Stomach (tissue), 9 donors: Measurements from ENCODE around the gene COPG1. TPM values are rescaled to one million over a fixed set of nuclear protein-coding genes. Genes with fewer than 3 reads are reported as not detected.

Source experiments
- DNase-seq, 2 donors: peaks; one replicate each; pipeline versions ENCODE4 v3.0.0 to v3.0.0-alpha.2; 2013 to 2019
- H3K27ac ChIP-seq, 5 donors: fragments of 200-600 bp in 4 of 5; sonication (generic) in 4 of 5; one replicate each; pipeline ENCODE4 v1.5.1; 2013 to 2019; ENCODE audit warnings: mild to moderate bottlenecking in 1 of 5, moderate library complexity in 1 of 5
- H3K27me3 ChIP-seq, 3 donors: fragments of 200-600 bp; sonication (generic); one replicate each; pipeline ENCODE4 v1.5.1; 2017 to 2019; ENCODE audit warnings: mixed run types in 1 of 3
- H3K36me3 ChIP-seq, 4 donors: fragments of 200-600 bp; sonication (generic); 1 replicate in 3 of 4; 2 replicates in 1 of 4; pipeline ENCODE4 v1.5.1; 2016 to 2019
- H3K4me1 ChIP-seq, 4 donors: fragments of 200-600 bp; sonication (generic); one replicate each; pipeline ENCODE4 v1.5.1; 2016 to 2019
- H3K4me3 ChIP-seq, 4 donors: fragments of 200-600 bp; sonication (generic) in 3 of 4; one replicate each; pipeline ENCODE4 v1.5.1; 2016 to 2019; ENCODE audit warnings: mild to moderate bottlenecking in 1 of 4
- H3K9me3 ChIP-seq, 4 donors: fragments of 200-600 bp; sonication (generic); one replicate each; pipeline ENCODE4 v1.5.1; 2016 to 2019
- CTCF ChIP-seq, 7 experiments: fragments of 450-650 bp in 4 of 7; fragments of 200-600 bp in 3 of 7; sonication (generic) in 3 of 7; IDR thresholded peaks; one replicate each; pipeline ENCODE4 v1.5.1; 2016 to 2019; ENCODE audit warnings: antibody characterized with exemption in 7 of 7, control low read depth in 2 of 7, mild to moderate bottlenecking in 1 of 7
- EP300 ChIP-seq: sonication (generic); formaldehyde crosslinking; IDR thresholded peaks from one replicate; pipeline ENCODE4 v1.6.1; 2017; ENCODE audit warnings: antibody characterized with exemption
- POLR2A ChIP-seq, 4 donors: fragments of 450-650 bp; IDR thresholded peaks; one replicate each; pipeline ENCODE4 v1.6.1; 2016; ENCODE audit warnings: antibody characterized with exemption in 4 of 4, control low read depth in 2 of 4, mild to moderate bottlenecking in 1 of 4, moderate library complexity in 1 of 4
- POLR2AphosphoS5 ChIP-seq, 3 donors: sonication (generic); formaldehyde crosslinking; IDR thresholded peaks; one replicate each; pipeline ENCODE4 v1.6.1; 2016; ENCODE audit warnings: antibody characterized with exemption in 3 of 3
- WGBS, 5 donors: extraction: QIAGEN DNeasy Blood & Tissue Kit in 3 of 5; methylation state at CpG; one replicate each; pipeline versions ENCODE4 v1.1.5 to v1.1.7; 2013 to 2018; 5-methylcytosine and 5-hydroxymethylcytosine counted together
- intact Hi-C: fragments of 100-400 bp; cut with DNase I; formaldehyde crosslinking; loops from one replicate; pipeline ENCODE4 v1.15.1; 2023; ENCODE audit warnings: low total_unique reads
- polyA plus RNA-seq, 3 donors: library from polyadenylated mRNA; stranded (reverse); fragments of 200-250 nt; gene quantifications; one replicate each; pipeline ENCODE4 v1.2.3, GENCODE V29; 2013
- total RNA-seq, 5 donors: library from RNA; depleted of rRNA; stranded (reverse); fragments of >200 nt; gene quantifications; one replicate each; pipeline versions ENCODE4 v1.1.0 to v1.2.3, GENCODE V29; 2014 to 2016
- donor health status: healthy with polysubstance abuse.
- donor health status: Bipolar disorder and iron deficiency.
- donor health status: healthy.

Gene COPG1
- total and polyA plus RNA-seq, 8 donors = 38.5 to 356 (median 113) TPM

- peaks cover 0 to 20% (median 12%) of the 10 kb centered on the region in 4 donors for H3K36me3 ChIP-seq
Measured at GRCh38 chr3:129282727-129283327, 33.4 kb downstream of the COPG1 start.

GRCh38 chr3:129286081-129286480, 36.7 kb downstream of the COPG1 start:
- peaks cover 0 to 26% (median 16%) of the 10 kb centered on the region in 4 donors for H3K4me1 ChIP-seq
- intact Hi-C loops = no loop called here
- H3K27me3 ChIP-seq = no peaks in the 10 kb centered on the region
- no peak for DNase-seq
- H3K4me3 ChIP-seq = no peak overlapping the region
- H3K9me3 ChIP-seq = no peaks in the 10 kb centered on the region
- no peak overlapping the region for H3K27ac ChIP-seq
- peaks cover 12 to 49% (median 41%) of the 10 kb centered on the region in 4 donors for H3K36me3 ChIP-seq
- 79 to 94% (median 87%) methylated on average over 2 of the region's 2 CpGs for WGBS, 5 donors
- TF ChIP-seq EP300 (no peak), POLR2AphosphoS5 (IDR thresholded peaks at IDR 0.05) (no peak), POLR2A (IDR thresholded peaks at IDR 0.05) (no peak), CTCF (IDR thresholded peaks at IDR 0.05) (no peak)

More at GRCh38 chr3:129282727-129283327, 33.4 kb downstream of the COPG1 start:
- TF ChIP-seq EP300 = no peak
- no peak for TF ChIP-seq CTCF (IDR thresholded peaks at IDR 0.05)
- no peak for TF ChIP-seq POLR2A (IDR thresholded peaks at IDR 0.05)
- no peak for TF ChIP-seq POLR2AphosphoS5 (IDR thresholded peaks at IDR 0.05)
- Histone ChIP-seq H3K9me3 (no peaks in the 10 kb centered on the region), H3K27me3 (no peaks in the 10 kb centered on the region), H3K4me1 (peaks cover 12 to 53% (median 40%) of the 10 kb centered on the region in 4 donors), H3K4me3 (no peak overlapping the region), H3K27ac (peak overlapping the region in 1 of 5 donors; percentile 46)
- 69 to 83% (median 79%) methylated on average over 6 of the region's 6 CpGs for WGBS, 5 donors
- intact Hi-C loops = no loop called here
- DNase-seq = no peak

- Histone ChIP-seq H3K36me3 (peaks cover 12 to 73% (median 64%) of the 10 kb centered on the region in 4 donors), H3K27ac (no peak overlapping the region), H3K4me1 (peaks cover 0 to 6% (median 2%) of the 10 kb centered on the region in 4 donors), H3K4me3 (no peak overlapping the region), H3K9me3 (no peaks in the 10 kb centered on the region), H3K27me3 (no peaks in the 10 kb centered on the region)
- no peak for DNase-seq
- intact Hi-C loops = no loop called here
- TF ChIP-seq POLR2AphosphoS5 (IDR thresholded peaks at IDR 0.05) = no peak
- TF ChIP-seq POLR2A (IDR thresholded peaks at IDR 0.05) = no peak
- no peak for TF ChIP-seq EP300
- TF ChIP-seq CTCF (IDR thresholded peaks at IDR 0.05) = no peak
- 84 to 86% (median 85%) methylated on average over 3 of the region's 3 CpGs for WGBS, 5 donors
Measured at GRCh38 chr3:129288446-129288845, 39.0 kb downstream of the COPG1 start.

- Histone ChIP-seq H3K27me3 (no peaks in the 10 kb centered on the region), H3K36me3 (peaks cover 16 to 82% (median 73%) of the 10 kb centered on the region in 4 donors), H3K4me1 (no peaks in the 10 kb centered on the region), H3K27ac (no peak overlapping the region), H3K4me3 (no peak overlapping the region), H3K9me3 (no peaks in the 10 kb centered on the region)
- no peak for DNase-seq
- intact Hi-C loops = no loop called here
- 83 to 95% (median 88%) methylated on average over 6 of the region's 6 CpGs for WGBS, 5 donors
- TF ChIP-seq EP300 (no peak), CTCF (IDR thresholded peaks at IDR 0.05) (no peak), POLR2AphosphoS5 (IDR thresholded peaks at IDR 0.05) (no peak), POLR2A (IDR thresholded peaks at IDR 0.05) (no peak)
Measured at GRCh38 chr3:129289201-129289921, 40.0 kb downstream of the COPG1 start.
